ENCODE data around the gene MMP7.
A peak's percentile ranks its signal among the peaks of the same experiment; 100 is the strongest.
"Not testable (repeated sequence)": the region's sequence is repeated elsewhere in the genome, so short reads cannot be mapped to it uniquely, and the experiment has no call there.

The MMP7 gene

DNA sequence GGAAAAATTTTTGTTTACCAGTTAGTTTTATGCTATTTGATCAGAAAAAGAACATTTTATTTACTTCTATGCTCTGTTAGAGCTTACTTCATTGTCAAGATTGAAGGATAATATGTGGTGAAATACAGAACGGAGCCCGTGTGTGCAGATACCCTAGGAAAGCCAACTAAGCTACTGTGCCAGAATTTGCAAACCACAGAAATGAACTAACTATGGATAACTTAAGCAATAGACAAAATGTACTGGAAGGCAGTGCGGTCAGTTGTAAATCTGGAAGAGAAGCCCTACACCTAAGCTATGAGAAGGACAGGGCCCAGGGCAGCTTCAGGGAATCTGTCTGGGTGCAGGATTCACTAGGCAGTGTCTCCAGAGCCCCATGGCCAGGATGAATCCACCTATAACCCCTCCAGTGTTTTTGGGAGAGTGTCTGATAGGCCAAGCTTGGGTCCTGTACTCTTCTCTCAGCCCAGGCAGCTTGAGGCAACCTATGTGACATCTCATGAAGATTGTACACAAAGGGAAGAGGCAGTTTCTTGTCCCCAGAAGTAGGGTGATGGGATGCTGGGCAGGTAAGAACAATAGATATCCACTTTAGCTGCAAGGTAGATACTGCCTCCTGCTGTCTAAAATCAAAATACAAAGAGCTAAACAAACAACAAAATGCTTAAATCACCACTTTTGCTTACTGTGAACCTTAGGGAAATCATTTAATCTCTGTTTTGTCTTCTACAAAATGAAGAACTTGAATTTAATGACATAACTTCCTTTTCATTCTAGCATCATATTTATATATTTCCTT is 12.1 kb downstream of the MMP7 start:
- no peak overlapping the region for H3K4me3 ChIP-seq (replicated peaks; ENCODE audit: low read depth, low read length)
- peak; percentile 22 for TF ChIP-seq CTCF (IDR thresholded peaks at IDR 0.05; ENCODE audit: low read length, missing control alignments)
- no peak for DNase-seq (ENCODE audit: low read depth)

GRCh38 chr11:102517670-102518069 is 12.9 kb downstream of the MMP7 start:
- no peak overlapping the region for H3K4me3 ChIP-seq (replicated peaks; ENCODE audit: low read depth, low read length)
- no peak for TF ChIP-seq CTCF (IDR thresholded peaks at IDR 0.05; ENCODE audit: low read length, missing control alignments)
- no peak for DNase-seq (ENCODE audit: low read depth)

DNA sequence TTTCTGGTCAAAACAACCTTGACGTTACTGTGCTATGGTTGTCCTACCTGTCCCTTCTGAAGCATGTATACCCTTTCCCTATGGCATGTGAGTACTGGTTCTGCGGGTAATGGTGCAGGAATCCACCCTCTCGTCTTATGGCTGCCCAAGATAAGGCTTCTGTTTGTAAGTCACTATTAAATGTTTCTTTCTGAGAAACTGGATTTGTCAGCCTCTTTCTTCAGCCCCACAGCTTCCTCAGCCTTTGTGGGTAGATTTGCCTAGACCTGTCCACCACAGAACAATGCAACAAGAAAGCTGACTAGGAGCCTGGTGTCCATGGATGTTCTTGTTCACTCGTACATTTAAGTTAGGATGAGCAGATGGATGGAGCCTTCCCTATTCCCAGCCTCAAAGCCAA is 14.4 kb downstream of the MMP7 start:
- no peak for TF ChIP-seq CTCF (IDR thresholded peaks at IDR 0.05; ENCODE audit: low read length, missing control alignments)
- no peak for DNase-seq (ENCODE audit: low read depth)
- H3K4me3 ChIP-seq (replicated peaks; ENCODE audit: low read depth, low read length) = no peak overlapping the region

DNA sequence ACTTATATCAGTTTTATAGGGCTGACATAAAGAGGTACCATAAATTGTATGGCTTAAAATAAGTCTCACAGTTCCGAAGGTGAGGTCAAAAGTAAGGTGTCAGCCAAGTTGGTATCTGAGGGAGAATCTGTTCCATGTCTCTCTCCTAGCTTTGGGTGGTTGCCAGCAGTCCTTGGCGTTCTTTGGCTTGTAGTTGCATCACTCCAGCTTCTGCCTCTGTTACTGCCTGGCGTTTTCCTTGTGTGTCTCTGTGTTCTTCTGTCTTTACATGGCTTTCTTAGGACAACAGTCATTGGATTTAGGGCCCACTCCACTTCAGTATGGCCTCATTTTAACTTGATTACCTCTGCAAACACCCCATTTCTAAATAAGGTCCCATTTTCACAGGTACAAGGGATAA is 16.7 kb downstream of the MMP7 start:
- H3K4me3 ChIP-seq (replicated peaks; ENCODE audit: low read depth, low read length) = no peak overlapping the region
- peak; percentile 42 for DNase-seq (ENCODE audit: low read depth)
- TF ChIP-seq CTCF (IDR thresholded peaks at IDR 0.05; ENCODE audit: low read length, missing control alignments) = no peak

GRCh38 chr11:102510439-102511135 is 20.0 kb downstream of the MMP7 start:
- DNase-seq (ENCODE audit: low read depth) = no peak
- no peak for TF ChIP-seq CTCF (IDR thresholded peaks at IDR 0.05; ENCODE audit: low read length, missing control alignments)
- H3K4me3 ChIP-seq (replicated peaks; ENCODE audit: low read depth, low read length) = no peak overlapping the region

- not testable (repeated sequence) for H3K4me3 ChIP-seq (replicated peaks; ENCODE audit: low read depth, low read length); DNase-seq (ENCODE audit: low read depth)
These were observed 27.7 kb downstream of the MMP7 start for GRCh38 chr11:102502831-102503230.

GRCh38 chr11:102500829-102501228 is 29.7 kb downstream of the MMP7 start:
- no peak for TF ChIP-seq CTCF (IDR thresholded peaks at IDR 0.05; ENCODE audit: low read length, missing control alignments)
- H3K4me3 ChIP-seq (replicated peaks; ENCODE audit: low read depth, low read length) = no peak overlapping the region
- no peak for DNase-seq (ENCODE audit: low read depth)
